HL-60/S4 treated with retinoic acid at 250 ng/mL for 4 days and 3 days (cell line): Measurements from ENCODE around the gene ANO2.

Experiments used
- in situ Hi-C: fragments of 300-500 bp; cut with MboI; formaldehyde crosslinking; loops from 2 replicates; pipeline ENCODE4 v1.7.0; 2022; ENCODE audit warnings: low sequenced_read_pairs

Gene ANO2

DNA sequence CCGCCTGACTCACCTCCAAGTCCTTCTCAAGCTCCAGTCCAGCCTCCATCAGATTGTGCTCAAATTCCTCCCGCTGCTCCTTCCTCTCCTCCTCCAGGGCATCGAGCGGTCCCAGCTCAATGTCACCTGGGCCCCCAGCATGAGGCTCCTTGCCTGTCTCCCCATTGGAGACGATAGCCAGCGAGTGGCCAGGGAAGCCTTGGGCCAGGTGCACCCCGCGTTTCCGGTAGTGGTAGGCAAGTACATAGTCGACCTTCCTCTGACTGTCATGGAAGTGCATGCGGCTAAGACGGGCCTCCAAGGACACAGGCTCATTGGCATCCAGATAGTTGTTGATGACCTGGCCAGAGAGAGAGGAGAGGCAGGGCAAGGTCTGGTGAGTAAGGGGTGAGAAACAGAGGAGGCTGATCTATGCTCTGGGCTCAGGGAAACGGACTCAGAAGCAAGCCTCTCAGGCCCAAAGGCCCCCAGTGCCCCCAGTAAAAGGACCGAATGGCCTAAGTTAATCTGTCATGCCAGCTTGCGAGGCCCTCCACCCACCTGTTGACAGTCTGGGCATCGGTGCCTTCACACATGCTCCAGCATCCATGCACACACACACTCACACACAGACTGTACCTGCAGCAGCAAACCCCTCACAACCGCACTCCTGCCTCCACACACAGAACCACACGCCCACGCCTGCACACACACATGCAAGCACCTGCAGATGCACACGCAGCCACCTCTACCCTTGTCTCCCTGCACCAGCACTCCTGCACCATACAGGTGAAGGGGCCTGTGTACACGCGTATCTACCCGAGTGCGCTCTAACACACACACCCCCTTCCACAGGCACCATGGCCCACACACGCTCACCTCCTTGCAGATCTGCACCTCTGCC, 23.8 kb downstream of the ANO2 start:
- in situ Hi-C loops, result no loop called here

DNA sequence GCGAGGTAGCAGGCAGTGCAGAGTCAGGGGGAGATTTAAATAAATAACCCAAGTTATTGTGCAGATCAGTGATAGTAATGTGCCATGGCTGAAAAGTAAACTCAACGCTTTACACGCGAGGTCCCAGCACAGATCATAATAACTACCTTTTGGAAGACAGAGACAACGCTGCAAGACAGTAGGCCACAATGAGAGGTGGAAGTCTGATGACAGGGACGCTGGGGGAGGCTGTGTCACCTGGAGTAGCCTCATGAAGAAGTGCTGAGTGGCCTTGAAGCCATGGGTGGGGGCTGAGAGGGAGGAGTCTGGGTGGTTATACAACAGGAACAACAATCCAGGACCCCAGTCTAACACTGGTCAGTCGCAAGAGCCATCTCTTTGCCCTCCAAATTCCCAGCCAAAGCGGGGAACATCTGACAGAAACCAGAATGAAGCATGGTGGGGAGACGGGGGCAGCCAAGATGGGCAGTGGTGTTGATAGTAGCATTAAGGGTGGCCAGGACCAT, 28.2 kb downstream of the ANO2 start:
- in situ Hi-C loops, result no loop called here

DNA sequence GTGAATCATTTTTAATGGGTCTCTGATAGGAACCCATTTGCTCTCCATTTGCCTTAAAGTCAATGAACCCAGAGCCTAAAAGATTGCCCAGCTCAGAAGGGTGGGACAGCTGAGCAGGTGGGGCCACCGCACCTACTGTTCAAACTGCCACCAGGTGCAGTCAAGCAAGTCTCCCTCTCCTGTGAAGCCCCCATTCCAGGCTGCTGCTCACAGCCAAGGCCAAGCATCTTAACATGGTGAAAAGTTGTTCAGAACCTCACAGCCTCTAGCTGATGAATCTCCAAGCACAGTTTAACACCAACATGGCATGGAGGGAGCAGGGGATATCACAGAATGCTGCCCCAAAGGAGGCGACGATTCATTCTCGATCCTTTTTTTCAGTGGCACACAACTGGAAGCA, 29.5 kb downstream of the ANO2 start:
- in situ Hi-C loops, result no loop called here

- in situ Hi-C loops, result no loop called here
These were observed 30.5 kb downstream of the ANO2 start for GRCh38 chr12:5914387-5915149.

GRCh38 chr12:5913387-5913786, 31.7 kb downstream of the ANO2 start:
- in situ Hi-C loops, result no loop called here

- in situ Hi-C loops, result no loop called here
These were observed 32.4 kb downstream of the ANO2 start for GRCh38 chr12:5912437-5913334.

DNA sequence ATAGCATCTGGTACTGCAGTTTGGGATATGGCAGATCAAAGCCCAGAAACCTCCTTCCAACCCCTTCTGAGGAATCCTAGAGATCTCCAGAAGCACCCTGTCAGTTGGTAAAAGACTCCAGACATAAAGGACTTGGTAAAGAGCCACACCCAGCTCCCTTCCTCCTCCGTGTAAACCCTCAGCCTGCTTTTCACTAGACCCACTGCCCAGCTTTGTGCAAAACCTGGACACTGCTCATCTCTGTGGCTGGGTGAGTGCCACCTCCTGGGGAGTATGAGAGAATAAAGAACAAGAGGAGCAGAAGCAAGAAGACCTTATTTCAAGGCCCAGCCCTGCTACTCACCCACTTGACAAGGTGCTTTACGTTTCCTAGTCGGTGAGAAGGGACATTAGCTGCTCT, 33.0 kb downstream of the ANO2 start:
- in situ Hi-C loops, result no loop called here

DNA sequence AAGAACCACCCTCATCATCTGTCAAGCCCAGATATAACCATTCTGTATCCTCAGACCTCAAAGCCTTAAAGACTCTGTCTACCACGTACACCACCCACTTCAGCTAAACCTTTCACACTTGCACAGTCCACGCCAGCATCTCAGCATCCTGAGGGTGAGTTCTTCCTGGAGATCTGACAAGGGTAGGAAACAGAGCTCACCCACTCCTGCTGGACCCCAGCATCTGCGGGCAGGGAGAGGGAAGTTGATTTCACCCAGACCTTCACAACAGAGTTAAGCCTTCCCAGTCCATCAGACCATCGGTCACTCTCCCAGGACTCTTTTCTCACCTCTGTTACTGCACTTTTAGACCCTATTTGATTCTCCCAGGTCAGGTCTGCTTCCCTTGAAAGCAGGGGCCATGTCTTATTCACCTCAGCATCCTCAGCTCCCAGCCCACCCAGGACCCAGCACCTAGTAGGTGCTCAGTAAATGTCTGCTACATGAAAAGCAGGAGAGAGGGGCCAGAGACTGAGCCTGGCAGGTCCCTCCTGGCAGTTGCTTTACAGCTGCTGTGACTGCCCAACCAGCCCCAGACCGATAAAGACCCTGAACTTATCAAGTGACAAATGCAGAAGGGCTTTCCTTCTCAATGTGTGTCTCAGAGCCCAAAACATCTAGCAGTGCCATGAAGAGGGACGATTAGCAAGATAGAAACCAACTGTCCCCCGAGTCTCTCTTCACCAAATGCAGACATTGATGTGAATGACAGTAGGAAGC, 34.1 kb downstream of the ANO2 start:
- in situ Hi-C loops, result no loop called here

DNA sequence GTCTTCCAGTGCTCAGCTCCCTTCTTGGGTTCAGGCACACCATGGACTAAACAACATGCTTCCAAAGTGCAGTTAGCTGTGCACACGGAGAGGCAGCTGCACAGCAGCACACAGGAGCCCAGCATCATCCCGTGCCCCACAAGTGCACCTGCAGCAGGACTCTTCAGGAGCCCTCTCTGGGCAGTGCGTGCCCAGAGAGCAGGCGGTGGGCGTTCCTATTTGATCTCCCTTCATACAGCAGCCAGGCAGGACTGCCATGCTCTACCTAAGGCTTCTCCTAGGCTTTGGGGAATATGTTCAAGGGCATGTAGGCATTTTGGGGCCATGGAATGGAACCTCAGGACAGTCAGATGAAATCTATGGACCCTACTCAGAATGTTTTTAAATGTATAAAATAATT, 35.5 kb downstream of the ANO2 start:
- in situ Hi-C loops, result no loop called here

DNA sequence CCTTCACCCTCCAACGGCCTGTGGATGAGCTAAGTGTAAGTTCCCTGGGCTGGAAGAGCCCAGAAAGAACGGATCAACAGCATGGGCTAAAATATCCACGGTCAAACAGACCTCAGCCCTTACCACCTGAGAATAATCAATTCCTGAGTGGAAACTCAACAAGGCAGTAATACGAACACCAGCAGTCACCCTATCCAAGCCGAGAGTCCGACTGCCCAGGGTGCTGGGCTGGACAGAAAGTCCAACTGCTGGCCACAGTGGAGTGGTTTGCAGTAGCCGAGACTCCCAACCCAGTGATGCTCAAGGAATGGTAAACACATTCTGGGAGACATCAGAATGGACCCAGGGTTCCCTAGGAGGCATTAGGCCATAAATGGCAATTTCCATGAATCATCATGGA, 36.8 kb downstream of the ANO2 start:
- in situ Hi-C loops, result no loop called here

DNA sequence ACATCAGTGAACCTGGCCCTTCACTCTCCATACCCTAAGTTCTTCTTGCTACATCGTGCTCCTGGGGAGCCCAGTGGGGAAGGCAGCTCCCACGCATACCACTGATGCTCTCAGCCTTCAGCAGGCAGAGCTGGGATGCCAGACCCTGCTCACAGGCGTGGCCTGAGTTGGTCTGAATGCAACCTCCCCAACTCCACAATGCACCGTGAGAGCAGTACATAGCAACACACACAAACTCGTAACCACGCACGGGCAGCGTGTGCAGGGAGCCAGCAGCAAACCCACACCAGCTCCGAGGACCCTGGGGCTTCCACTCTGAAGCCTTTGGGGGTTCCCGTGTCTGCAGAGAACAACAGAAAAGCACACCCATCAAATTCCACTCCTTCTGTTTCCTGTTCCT, 37.3 kb downstream of the ANO2 start:
- in situ Hi-C loops, result no loop called here

DNA sequence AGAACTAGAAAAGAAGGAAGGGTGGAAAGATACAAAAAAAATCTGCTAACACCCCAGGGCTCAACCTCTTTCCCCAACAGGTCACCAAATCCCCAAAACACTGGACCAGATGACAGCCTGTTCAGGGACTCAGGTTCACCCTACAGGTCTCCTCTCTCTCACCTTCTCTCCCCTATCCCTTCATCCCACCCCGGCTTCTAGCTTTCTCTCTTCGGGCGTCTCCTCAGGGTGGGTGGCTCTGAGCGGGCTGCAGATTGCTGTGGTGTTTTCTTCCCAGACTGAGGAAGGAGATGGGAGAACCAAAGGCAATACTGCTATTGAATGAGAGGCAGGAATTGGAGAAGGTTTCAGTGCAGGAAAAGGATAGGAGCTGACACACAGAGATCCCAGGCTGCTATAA, 39.3 kb downstream of the ANO2 start:
- in situ Hi-C loops, result no loop called here

GRCh38 chr12:5904969-5905368, 40.1 kb downstream of the ANO2 start:
- in situ Hi-C loops, result no loop called here

GRCh38 chr12:5904441-5904840, 40.6 kb downstream of the ANO2 start:
- in situ Hi-C loops, result no loop called here

DNA sequence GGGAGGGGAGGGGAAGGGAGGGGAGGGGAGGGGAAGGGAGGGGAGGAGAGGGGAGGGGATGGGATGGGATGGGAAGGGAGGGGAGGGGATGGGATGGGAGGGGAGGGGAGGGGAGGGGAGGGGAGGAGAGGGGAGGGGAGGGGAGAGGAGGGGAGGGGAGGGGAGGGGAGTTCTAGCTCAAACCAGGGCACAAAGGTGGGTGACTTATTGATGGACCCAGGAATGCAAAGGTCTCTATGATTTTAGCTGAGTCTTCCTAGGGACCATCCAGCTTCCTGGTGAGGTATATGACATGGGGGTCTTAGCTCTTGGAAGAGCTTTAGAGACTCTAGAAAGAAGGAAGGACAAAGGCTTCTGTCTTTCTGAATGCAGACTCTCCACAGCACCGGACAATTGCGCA, 42.3 kb downstream of the ANO2 start:
- in situ Hi-C loops, result no loop called here

DNA sequence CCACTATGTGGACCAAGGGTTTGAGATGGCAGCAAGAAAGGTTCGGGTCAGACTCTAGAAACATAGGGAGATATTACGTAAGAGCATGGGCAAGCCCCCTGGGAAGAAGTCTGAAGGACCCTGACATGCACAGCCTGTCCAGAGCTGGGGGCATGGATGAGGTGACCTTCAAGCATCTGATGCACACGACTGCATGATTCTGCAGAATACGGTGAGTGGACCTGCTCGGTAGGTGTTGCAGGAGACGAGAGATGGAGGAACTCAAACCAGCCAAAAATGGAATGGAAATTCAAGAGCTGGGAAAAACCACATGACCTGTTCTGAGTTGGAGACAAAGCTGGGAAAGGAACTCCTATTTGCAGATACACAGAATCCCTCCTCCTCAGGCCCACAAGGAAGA, 43.6 kb downstream of the ANO2 start:
- in situ Hi-C loops, result no loop called here

GRCh38 chr12:5900533-5901205, 44.4 kb downstream of the ANO2 start:
- in situ Hi-C loops, result no loop called here

DNA sequence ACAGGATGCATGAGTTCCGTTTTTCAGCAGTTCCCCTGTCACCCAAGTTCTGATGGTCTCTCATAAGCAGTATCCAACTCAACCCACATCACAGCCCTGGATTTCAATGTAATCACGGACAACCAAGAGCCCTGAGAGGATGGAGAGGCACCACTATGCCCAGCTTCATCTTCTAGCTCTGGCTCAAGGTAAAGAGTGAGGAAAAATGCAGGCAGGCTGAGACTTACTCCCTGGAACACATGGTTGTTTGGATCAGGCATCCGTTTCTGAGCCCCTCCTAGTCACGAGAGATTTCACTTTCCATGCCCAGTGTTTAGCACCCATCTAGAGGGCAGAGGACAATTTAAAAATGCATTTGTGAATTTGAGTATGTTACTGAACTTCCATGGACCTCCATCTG, 45.0 kb downstream of the ANO2 start:
- in situ Hi-C loops, result no loop called here

DNA sequence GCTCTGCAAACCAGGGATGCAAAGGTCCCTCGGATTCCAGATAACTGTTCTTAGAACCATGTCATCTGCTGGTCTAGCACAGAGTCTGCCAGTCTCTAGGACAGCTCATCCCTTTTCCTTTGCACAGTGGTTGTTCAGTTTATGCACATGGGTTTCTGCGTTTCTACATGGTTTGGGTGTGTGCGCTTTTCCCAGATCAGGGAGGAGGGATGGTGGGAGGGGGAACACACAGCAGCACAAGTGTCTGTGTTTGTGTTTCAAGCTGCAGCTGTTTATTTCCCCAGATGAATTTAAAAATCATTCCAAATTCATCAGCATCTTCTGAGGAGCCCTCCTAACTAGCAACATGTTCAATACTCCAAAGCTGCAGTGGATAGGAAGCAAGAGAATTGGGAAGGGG, 45.4 kb downstream of the ANO2 start:
- in situ Hi-C loops, result no loop called here

DNA sequence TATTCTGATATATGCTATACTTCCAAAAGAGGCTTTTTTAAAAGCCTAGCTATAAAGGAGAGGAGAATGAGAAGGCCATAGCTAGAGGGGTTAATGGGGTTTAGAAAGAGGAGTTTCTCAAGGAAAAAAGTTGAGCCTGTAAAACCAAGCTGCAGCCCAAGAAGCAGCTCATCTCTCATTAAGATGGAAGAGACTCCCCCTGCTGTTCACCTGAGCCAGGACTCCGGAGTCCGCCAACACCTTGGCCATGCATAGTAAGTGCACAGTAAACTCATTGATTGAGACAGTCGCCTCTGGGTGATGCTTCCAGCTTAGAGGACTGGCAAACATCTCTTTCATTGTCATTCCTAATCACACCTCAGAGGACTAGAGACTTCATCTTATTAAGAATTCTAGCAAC, 46.2 kb downstream of the ANO2 start:
- in situ Hi-C loops, result no loop called here
